Adrenal gland (tissue), 12 donors: ENCODE results near the gene FLYWCH1. TPM values are rescaled to one million over a fixed set of nuclear protein-coding genes. Genes with fewer than 3 reads are reported as not detected.

ENCODE experiments used
- DNase-seq, 7 donors: peaks; one replicate each; pipeline ENCODE4 v3.0.0-alpha.2; 2019 to 2020
- H3K27ac ChIP-seq, 5 donors: fragments of 200-600 bp; sonication (generic) in 4 of 5; 1 replicate in 3 of 5; 2 replicates in 2 of 5; pipeline versions ENCODE4 v1.5.1 to v1.8.0; 2016 to 2020; ENCODE audit warnings: mild to moderate bottlenecking in 1 of 5
- H3K27me3 ChIP-seq: fragments of 200-600 bp; 2 replicates; pipeline ENCODE4 v1.8.0; 2021
- H3K36me3 ChIP-seq, 2 donors: fragments of 200-600 bp; replicated peaks in 1 of 2; 1 replicate in 1 of 2; 2 replicates in 1 of 2; pipeline versions ENCODE4 v1.5.1 to v1.8.0; 2018 to 2022
- H3K4me1 ChIP-seq, 2 donors: fragments of 200-600 bp; replicated peaks in 1 of 2; 1 replicate in 1 of 2; 2 replicates in 1 of 2; pipeline versions ENCODE4 v1.5.1 to v1.8.0; 2018 to 2021
- H3K4me3 ChIP-seq, 4 donors: fragments of 200-600 bp; sonication (generic) in 3 of 4; one replicate each; pipeline ENCODE4 v1.5.1; 2016 to 2018
- H3K9me3 ChIP-seq, 3 donors: fragments of 200-600 bp; sonication (generic) in 1 of 3; replicated peaks in 1 of 3; 1 replicate in 2 of 3; 2 replicates in 1 of 3; pipeline versions ENCODE4 v1.5.1 to v1.8.0; 2016 to 2021
- CTCF ChIP-seq, 6 experiments: fragments of 450-650 bp in 4 of 6; fragments of 200-600 bp in 2 of 6; sonication (generic) in 1 of 6; IDR thresholded peaks; 1 replicate in 5 of 6; 2 replicates in 1 of 6; pipeline versions ENCODE4 v1.5.1 to v1.8.0; 2016 to 2021; ENCODE audit warnings: antibody characterized with exemption in 6 of 6, mild to moderate bottlenecking in 2 of 6, moderate library complexity in 1 of 6
- POLR2A ChIP-seq, 2 donors: fragments of 450-650 bp; IDR thresholded peaks; one replicate each; pipeline ENCODE4 v1.6.1; 2017; ENCODE audit warnings: antibody characterized with exemption in 2 of 2, mild to moderate bottlenecking in 2 of 2, moderate library complexity in 1 of 2
- WGBS, 4 donors: extraction: QIAGEN DNeasy Blood & Tissue Kit in 2 of 4; methylation state at CpG; one replicate each; pipeline versions ENCODE4 v1.1.5 to v1.1.7; 2013 to 2017; 5-methylcytosine and 5-hydroxymethylcytosine counted together
- intact Hi-C, 2 donors: fragments of 100-400 bp; cut with DNase I; formaldehyde crosslinking; loops; one replicate each; pipeline versions ENCODE4 v1.14.1 to v1.15.0; 2022 to 2023
- polyA plus RNA-seq, 3 donors: library from polyadenylated mRNA; stranded (reverse); fragments of 200-250 nt in 2 of 3; fragments of 350-450 nt in 1 of 3; fragmentation: Illumina TruSeq in 1 of 3; extraction: RNeasy Lipid Tissue Mini Kit (QIAGEN cat#74804) in 1 of 3; gene quantifications; one replicate each; pipeline ENCODE4 v1.2.3, GENCODE V29; 2013 to 2014
- total RNA-seq, 9 donors: library from RNA; depleted of rRNA in 4 of 9; stranded (reverse); fragments of >200 nt in 4 of 9; fragments of 120-200 nt in 1 of 9; fragmentation: NEBNext Ultra II Directional in 1 of 9; extraction: Animal tissue kit (Norgen Biotek cat#: 25700) in 1 of 9; gene quantifications; one replicate each; pipeline versions ENCODE4 v1.1.0 to v1.2.4, GENCODE V29; 2013 to 2023
- donor health status: healthy with polysubstance abuse.
- donor health status: Bipolar disorder and iron deficiency.
- donor health status: DM: yes; HTN: yes; CAD: no.
- donor health status: DM: no; HTN: no; CAD: no.
- donor health status: DM: no; HTN: no; CAD: no.
- donor health status: DM: yes; HTN: yes; CAD: no.

The FLYWCH1 gene
- total and polyA plus RNA-seq, 12 donors = 3.3 to 89.8 (median 50.4) TPM

GRCh38 chr16:2915196-2915929, 3.6 kb downstream of the FLYWCH1 start:
- intact Hi-C loops = no loop called here
- TF ChIP-seq POLR2A (IDR thresholded peaks at IDR 0.05) (no peak), CTCF (IDR thresholded peaks at IDR 0.05) (no peak)
- H3K27me3 ChIP-seq = no peaks in the 10 kb centered on the region
- DNase-seq = no peak
- no peak overlapping the region for H3K27ac ChIP-seq
- H3K4me3 ChIP-seq = no peak overlapping the region
- H3K36me3 ChIP-seq = peaks cover 0 to 28% of the 10 kb centered on the region in 2 donors
- H3K9me3 ChIP-seq = no peaks in the 10 kb centered on the region
- peaks cover 7 to 22% of the 10 kb centered on the region in 2 donors for H3K4me1 ChIP-seq
- WGBS, 4 donors = 82 to 88% (median 85%) methylated on average over 13 of the region's 13 CpGs

GRCh38 chr16:2919511-2920255, 8.0 kb downstream of the FLYWCH1 start:
- WGBS, 4 donors = 6 to 7% (median 7%) methylated on average over 12 to 13 of the region's 13 CpGs
- H3K27me3 ChIP-seq = no peaks in the 10 kb centered on the region
- peak; percentile 56 to 88 (median 72) for DNase-seq
- H3K36me3 ChIP-seq = peaks cover 0 to 24% of the 10 kb centered on the region in 2 donors
- H3K4me1 ChIP-seq = peaks cover 0 to 10% of the 10 kb centered on the region in 2 donors
- no peaks in the 10 kb centered on the region for H3K9me3 ChIP-seq
- intact Hi-C loops = loop anchor here (2.0 to 10.0 kb wide), 3 partner anchors 45 to 65 kb away; partner anchors contain the start of gene PKMYT1 (in 1 of the 2)
- peak overlapping the region in 4 of 5 donors; percentile 15 to 81 (median 63) for H3K27ac ChIP-seq
- TF ChIP-seq POLR2A (IDR thresholded peaks at IDR 0.05) (no peak), CTCF (IDR thresholded peaks at IDR 0.05) (peak; percentile 93 to 98 (median 95))
- no peak overlapping the region for H3K4me3 ChIP-seq

GRCh38 chr16:2923481-2923880, 11.8 kb downstream of the FLYWCH1 start:
- Histone ChIP-seq H3K4me3 (no peak overlapping the region), H3K36me3 (peaks cover 0 to 3% of the 10 kb centered on the region in 2 donors), H3K4me1 (peaks cover 0 to 17% of the 10 kb centered on the region in 2 donors), H3K9me3 (no peaks in the 10 kb centered on the region), H3K27me3 (no peaks in the 10 kb centered on the region), H3K27ac (no peak overlapping the region)
- TF ChIP-seq CTCF (IDR thresholded peaks at IDR 0.05) (no peak), POLR2A (IDR thresholded peaks at IDR 0.05) (no peak)
- 94 to 95% (median 94%) methylated on average over 14 of the region's 14 CpGs for WGBS, 4 donors
- no peak for DNase-seq
- intact Hi-C loops = loop anchor here (5.0 to 10.0 kb wide), 2 partner anchors 51 to 61 kb away; partner anchors contain the start of gene PKMYT1 (in 1 of the 2)
